NCI-H187 treated with DMSO at 0.1 percent for 48 hours (cell line): ENCODE results near the gene FXYD5.
"Not testable (repeated sequence)": the region's sequence is repeated elsewhere in the genome, so short reads cannot be mapped to it uniquely, and the experiment has no call there.

Experiments used
- DNase-seq: peaks from one replicate; lab custom pipeline; 2025; lab: John Stamatoyannopoulos, UW

Gene FXYD5

DNA sequence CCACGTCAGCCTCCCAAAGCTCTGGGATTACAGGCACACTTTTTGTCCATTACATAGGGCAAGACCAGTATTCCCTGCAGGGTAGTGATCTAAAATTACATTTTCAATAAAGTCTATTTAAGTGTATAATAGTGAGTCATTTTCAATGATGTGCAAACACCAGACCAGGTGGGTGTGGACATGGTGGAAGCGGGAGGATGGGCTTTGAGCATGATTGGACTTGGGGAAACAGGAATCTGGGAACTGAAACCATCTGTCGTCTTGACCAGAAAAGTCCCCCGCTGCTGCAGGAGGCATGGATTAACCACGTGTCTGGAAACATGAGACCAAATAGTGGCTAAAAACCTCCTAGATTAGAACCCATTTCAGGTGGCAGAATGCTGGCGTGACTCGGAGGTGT, 34.0 kb upstream of the FXYD5 start:
- DNase-seq, result no peak

DNA sequence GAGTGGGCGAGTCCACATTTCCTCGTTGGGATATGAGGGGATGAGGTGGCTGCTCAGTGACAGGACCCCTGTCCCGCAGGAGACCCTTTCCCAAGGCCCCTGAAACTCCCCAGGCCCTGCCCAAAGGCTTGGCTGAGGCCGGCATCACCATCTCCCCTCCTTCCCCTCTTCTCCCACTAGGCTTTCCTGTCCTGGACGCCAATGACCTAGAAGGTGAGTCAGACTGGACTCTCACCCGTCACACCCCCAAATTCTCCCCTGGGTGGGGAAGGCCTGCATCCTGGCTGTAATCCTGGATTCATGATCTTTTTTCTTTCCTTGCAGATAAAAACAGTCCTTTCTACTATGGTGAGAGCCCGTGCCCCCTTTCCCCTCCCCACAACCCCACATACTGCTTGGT, 33.6 kb upstream of the FXYD5 start:
- DNase-seq, result no peak

DNA sequence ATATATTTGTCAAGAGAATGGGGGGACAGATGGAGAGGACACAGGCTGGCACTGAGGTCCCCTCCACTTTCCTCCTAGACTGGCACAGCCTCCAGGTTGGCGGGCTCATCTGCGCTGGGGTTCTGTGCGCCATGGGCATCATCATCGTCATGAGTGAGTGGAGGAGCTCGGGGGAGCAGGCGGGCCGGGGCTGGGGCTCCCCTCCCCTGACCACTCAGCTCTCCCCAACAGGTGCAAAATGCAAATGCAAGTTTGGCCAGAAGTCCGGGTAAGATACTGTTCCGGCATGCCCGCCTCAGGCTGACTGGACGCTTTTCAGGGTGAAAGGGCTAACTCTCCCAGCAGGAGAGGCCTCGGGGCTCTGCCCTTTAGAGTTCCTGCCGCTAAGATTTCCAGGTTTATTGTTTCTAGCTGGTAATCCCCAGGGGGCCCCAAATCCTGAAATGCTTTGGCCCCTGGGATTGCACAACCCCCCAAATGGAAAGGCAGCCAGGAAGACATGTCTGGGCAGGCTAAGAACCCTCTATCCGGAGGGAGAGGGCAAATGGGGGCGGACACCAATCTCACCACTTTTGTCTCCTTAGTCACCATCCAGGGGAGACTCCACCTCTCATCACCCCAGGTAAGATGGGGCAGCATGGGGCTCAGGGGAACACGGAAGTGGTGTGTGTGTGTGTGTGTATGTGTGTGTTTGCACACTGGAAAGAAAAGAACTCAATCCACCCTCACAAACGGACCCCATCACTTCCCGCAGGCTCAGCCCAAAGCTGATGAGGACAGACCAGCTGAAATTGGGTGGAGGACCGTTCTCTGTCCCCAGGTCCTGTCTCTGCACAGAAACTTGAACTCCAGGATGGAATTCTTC, 31.6 kb upstream of the FXYD5 start:
- no peak for DNase-seq

DNA sequence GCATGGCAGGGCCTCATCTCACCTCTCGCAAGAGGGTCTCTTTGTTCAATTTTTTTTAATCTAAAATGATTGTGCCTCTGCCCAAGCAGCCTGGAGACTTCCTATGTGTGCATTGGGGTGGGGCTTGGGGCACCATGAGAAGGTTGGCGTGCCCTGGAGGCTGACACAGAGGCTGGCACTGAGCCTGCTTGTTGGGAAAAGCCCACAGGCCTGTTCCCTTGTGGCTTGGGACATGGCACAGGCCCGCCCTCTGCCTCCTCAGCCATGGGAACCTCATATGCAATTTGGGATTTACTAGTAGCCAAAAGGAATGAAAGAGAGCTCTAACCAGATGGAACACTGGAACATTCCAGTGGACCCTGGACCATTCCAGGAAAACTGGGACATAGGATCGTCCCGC, 31.0 kb upstream of the FXYD5 start:
- DNase-seq, result no peak

DNA sequence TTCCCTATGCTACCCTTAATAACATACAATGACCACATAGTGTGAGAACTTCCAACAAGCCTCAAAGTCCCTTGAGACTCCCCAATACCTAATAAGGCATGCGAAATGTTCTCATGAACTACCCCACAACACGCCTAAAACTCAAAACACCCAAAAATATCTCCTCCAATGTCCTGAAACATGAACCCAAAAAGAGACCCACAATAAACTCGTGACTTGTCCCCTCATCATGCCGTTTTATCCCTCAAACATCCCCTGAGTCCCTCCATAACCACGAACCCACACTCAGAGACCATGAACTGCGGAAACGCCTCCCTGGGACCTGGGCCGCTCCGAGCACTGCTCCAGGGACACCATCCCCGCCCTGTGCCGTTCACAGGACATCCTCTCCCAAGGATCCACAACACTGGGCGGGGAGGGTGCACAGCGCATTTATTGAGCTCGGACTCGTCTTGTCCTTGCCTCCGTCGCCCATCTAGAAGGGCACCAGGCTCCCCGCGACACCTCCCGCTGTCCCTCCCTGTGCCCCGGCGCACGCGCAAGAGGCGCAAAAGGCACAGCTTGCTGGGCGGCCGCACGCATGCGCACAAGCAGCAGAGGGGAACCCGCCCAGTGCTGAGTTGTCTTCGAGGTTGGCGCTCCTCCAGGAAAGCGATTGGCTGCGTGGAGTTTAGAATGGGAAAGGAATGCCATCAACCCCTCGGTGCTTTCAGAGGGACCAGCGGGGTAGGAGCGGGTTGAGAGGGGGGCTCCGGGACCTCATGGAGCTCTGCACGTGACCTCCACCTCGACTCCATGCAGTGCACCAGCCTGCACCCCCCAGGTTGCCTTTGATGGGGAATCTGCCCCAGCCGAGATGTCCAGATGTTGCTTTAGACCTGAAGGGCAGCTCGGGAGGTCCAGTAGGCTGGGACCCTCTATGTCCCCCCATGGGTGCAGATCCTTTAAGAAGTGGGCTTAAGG, 30.2 kb upstream of the FXYD5 start:
- no peak for DNase-seq

DNA sequence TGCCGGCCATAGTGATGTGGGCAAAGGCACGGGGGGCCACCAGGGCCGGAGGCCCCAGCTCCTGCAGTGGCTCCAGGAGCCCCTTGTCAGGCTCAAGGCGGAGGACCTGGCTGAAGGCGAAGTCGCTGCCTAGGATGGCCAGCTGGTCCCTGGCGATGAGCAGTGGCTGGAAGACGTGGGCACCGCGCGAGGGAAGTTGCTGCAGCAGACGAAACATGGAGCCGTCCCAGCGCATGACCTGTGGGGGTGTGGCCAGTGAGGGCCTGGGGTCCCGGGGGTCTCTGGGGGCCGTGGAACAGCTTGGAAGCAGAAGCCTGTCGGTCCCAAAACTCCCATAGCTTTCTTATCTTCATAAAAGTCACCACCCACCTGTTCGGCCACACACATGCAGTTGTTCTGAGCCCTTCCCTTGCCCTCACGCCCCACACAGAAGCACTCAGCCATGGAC, 29.2 kb upstream of the FXYD5 start:
- no peak for DNase-seq

DNA sequence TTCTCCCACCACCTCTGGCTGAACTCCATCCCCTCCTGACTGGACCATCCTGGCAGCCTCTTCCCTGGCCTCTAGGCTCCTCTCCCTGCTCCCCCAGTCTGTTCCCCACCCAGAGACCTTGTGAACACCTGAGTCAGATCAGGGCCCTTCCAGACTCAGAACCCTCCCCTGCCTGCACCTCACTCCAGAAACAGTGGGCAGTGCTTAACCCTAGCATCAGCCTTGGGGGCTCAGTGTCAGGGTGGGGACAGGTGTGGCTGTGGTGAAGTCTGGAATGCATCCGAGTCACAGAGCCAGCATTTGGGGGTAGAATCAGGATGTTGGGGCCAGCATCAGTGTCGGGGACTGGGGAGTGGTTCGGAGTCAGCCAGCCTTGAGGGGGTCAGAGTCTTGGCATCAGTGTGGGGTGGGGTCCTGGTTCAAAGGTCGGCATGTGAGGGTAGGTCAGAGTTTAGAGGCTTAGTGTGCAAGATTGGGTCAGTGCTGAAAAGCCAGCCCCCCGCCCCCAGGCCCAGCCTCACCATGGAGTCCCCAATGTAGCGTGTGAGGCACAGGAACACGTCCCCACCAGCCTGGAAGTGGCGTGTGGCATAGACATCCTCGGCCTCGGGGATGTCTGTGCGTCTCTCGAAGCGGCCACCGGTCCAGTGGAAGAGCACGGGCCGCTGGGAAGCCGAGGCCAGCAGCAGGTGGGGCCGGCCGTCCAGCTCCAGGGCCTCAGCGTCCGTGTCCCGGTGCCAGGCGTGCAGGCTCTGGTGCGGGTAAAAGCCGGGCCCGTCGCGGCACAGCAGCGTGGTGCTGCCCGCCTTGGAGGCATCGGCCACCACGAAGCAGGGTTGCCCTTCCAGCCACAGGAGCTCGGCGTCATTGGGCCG, 28.5 kb upstream of the FXYD5 start:
- DNase-seq, result no peak

DNA sequence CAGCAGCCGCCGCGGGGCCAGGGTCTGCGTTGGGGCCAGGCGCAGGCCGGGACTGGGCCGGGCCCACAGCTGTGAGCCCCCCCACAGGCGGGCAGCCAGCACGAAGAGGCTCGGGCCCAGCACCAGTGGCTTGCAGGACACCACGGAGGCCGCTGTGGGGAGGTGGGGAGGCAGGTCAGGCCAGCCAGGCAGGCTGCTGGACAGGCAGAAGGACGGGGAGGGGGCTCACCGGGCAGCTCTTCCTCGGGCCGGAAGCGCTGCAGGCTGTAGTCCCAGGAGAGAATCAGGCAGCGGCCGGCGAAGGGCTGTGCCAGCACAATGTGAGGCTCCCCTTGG, 27.9 kb upstream of the FXYD5 start:
- DNase-seq, result no peak

DNA sequence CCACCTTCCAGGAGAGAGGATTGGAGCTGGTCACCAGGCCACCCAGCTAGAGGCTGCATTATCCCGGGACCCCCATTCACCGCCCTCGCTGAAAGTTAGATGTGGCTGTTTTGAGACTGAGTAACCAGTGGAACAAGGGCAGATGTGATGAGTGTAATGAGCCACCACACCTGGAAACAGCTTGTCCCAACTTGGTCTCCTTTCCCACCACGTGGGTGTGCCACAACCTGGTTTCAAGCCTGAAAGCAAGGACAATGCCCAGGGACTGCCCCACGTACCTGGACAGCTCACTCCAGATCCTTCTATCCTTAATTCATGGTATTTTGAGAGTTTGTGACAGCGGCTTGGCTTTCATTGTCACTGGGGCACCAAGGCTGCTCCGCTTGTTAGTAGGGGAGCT, 26.7 kb upstream of the FXYD5 start:
- DNase-seq, result no peak

DNA sequence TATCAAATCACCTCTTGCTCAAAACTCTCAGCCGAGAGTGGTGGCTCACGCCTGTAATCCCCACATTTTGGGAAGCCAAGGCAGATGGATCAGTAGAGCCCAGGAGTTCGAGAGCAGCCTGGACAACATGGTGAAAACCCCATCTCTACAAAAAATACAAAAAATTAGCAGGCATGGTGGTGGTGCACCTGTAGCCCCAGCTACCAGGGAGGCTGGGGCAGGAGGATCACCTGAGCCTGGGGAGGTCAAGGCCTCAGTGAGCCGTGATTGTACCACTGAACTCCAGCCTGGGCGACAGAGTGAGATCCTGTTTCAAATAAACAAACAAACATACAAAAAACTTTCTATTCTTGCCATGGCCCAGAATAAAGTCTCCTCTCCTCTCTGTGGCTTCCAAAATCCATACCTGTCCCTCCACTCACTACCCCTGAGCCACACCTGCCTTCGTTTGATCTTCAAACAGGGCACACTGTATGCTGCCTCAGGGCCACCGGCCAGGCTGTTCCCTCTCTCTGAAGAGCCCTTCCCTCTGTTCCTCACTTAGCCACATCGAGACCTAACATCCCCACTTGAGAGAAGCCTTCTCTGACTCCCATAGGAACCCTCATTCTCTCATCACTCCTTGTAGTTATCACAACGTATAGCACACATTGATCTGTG, 26.0 kb upstream of the FXYD5 start:
- no peak for DNase-seq

DNA sequence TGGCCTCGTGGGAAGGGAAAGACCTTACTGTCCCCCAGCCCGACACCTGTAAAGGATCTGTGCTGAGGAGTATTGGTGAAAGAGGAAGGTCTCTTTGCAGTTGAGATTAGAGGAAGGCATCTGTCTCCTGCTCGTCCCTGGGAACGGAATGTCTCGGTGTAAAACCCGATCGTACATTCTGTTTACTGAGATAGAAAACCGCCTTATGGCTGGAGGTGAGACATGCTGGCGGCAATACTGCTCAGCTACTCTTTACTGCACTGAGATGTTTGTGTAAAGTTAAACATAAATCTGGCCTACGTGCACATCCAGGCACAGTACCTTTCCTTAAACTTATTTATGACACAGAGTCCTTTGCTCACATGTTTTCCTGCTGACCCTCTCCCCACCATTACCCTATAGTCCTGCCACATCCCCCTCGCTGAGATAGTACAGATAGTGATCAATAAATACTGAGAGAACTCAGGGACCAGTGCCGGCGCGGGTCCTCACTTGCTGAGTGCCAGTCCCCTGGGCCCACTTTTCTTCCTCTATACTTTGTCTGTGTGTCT, 24.7 kb upstream of the FXYD5 start:
- DNase-seq, result not testable (repeated sequence)

DNA sequence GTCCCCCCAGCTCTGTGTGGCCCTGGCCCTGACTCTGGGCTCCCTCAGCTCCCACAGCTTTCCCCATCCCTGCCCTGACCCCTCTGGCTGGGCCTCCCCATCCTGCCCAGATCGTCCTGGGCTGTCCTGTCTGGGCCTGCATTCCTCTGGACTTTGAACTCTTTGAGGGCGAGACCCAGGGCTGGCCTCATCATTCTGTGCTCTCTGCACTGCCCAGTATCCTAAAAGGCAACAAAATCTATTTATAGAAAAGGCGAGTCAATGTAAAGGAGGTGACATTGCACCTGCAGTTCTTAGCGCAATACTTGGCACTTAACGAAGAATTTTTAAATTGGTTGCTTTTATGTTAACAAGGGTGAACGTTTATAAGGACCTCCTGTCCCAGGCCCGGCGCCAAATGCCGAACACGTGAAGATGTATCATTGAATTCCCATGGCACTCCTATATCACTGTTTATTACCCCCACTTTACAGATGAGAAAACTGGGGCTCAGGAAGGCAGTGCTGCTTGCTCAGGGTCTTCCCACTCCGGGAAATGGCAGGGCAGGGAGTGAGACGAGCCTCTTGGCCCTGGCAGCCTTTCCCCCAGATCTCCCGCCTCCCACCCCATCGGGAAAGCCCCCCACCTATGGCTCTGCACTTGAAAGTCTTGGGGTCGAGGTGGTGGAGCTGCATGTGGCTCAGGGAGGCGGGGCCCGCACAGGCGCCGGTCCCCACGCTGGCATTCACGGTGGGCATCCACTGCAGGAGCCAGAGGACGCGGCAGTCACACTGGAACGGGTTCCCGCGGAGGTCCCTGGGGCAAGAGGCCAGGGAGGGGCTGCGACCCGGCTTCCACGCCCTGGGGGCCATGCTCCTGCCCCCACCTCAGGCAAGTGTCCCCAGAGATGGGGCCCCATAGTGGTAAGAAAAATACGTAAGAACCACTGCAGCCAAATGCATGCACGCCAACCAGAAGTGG, 23.5 kb upstream of the FXYD5 start:
- no peak for DNase-seq

DNA sequence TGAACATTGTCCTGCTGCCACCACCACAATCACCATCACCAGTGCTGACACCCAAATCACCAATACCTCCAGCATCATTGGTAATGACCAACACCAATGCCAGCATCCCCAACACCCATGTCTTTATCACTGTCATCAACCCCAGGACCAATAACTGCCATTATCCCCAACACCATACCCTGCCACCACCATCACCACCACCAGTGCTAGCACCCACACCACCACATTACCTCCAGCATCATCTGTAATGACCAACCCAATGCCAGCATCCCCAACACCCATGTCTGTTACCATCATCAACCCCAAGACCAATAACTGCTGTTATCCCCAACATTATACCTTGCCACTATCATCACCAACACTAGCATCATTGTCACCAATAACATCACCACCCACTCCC, 22.3 kb upstream of the FXYD5 start:
- no peak for DNase-seq

DNA sequence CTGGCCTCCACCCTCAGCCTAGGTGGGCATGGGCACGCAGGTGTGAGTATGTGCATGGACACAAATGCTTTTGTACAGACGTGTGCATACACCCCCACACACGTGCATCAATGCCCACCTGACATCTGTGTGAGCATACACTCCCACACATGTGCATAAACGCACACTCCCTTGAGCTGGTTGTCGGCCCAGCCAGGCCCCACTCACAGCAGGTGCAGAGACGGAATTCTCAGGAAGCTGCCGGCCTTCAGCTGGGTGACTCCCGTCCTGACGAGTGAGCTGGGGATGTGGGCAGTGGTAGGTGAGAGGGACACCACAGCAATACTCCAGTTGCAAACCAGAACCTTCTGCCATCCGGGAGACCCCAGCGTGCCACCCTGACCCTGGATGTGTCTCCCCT, 20.7 kb upstream of the FXYD5 start:
- DNase-seq, result no peak

DNA sequence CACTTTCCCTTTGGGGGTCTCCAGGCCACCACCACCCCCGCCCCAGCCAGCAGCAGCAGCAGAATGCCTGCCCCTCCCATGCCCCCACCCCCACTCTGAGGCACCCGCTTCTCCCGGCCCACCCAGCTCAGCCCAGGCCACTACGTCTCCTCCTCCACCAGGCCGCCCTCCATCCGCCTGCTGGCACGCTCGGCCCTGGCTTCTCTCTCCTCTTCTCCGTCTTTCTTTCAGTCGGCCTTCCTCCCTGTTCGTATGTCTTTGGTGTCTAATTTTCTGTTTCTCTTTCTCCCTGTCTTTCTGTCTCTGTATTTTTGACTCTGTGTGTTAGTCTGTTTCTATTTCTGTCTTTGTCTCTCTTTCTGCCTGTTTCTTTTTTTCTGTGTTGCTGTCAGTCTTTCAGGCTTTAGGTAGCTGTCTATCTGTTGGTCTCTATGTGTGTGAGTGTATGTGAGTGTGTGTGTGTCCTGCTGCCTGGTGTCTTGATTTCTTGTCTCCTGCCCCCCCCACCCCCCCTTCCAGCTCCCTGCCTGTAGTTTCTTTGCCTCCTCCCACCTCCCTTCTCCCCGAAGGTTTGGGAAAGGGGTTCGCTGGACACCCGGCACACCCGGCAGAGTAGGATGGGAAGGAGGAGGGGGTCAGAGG, 19.8 kb upstream of the FXYD5 start, which contains the start of gene LGI4:
Gene LGI4 (minus strand): TSS at position 459 of the 642 bp plus-strand sequence. CDS start 379 bp downstream, at position 80.
- DNase-seq, result no peak

DNA sequence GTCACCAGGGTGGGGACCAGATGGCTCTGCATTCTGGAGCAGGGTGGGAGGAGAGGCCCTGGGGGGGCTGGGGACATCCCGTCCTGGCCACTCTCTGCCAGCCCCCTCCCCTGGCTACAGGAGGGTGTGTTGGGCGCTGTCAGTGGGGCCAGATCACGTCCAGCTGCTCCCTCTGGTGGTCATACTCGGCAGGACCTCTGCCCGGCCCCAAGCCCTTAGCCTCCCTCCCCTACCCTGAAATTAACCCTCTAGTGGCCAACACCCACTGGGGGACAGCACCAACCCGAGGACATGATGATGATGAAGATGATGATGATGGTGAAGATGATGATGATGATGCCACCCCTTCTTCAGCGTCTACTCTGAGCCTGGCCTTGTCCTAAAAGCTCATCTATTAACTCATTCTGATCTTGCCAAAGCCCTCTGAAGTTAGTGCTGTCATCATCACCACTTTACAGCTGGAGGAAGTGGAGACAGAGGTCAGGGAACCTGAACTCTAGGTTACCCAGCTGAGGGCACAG, 19.1 kb upstream of the FXYD5 start:
- DNase-seq, result no peak

DNA sequence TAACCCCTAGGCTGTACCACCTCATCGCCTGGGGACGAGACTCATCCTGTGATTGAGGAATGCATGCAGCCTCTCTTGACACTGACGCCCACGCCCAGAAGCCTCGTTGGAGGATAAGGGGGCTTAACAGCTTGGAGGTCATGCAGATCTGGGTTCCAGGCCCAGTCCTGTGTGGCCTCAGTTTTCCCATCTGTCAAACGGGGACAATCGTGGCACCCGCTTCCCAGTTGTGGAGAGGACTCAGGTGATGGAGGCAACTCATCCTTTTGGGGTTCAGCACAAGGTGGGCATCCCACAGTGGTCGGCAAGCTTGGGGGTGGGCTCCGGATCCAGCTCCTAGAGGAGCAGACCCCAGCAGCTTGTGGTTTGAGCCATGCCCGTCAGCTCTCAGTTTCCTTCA, 18.3 kb upstream of the FXYD5 start:
- DNase-seq, result no peak

DNA sequence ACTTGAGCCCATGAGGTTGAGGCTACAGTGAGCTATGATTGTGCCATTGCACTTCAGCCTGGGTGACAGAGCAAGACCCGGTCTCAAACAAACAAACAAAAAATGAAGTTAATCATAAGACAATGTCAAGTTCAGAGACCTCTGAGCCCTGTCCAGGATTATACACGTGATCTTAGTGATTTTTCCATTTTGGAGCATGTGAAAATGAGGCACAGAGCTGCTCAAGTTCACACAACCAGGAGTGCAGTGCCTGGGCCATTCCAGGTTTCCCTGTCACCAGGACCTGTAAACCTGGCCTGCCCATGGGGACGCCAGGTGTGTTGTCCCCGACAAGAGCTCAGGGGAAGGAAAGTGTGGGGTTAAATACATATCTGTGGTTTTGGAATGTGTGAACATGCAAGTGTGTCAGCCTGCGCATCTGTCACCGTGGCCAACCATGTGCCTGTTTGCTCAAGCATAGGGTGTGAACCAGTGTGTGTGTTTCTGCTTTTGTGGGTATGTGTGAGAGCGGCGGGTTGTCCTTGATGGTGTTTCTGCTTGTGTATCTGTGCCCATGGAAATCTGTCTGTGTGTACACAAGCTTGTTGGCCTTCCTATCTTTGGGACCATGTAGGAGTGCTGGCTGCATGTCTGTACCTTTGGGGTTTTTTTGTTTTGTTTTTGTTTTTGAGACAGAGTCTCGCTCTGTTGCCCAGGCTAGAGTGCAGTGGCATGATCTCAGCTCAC, 17.4 kb upstream of the FXYD5 start:
- no peak for DNase-seq
